Endodermal cell (in vitro differentiated cells): ENCODE data around the gene ZNF599. TPM values are rescaled to one million over a fixed set of nuclear protein-coding genes. Genes with fewer than 3 reads are reported as not detected.

Experiments used
- DNase-seq: peaks from one replicate; pipeline ENCODE4 v3.0.0-alpha.2; 2017
- H3K27ac ChIP-seq: 2 replicates; pipeline ENCODE4 v1.5.1; 2013; ENCODE audit warnings: mild to moderate bottlenecking, low read depth, low read length, moderate library complexity
- H3K27me3 ChIP-seq: 2 replicates; pipeline ENCODE4 v1.6.1; 2013; ENCODE audit warnings: mild to moderate bottlenecking, low read length, moderate library complexity; ENCODE audit not compliant: insufficient read depth, control insufficient read depth, poor library complexity, severe bottlenecking
- H3K36me3 ChIP-seq: 2 replicates; pipeline ENCODE4 v1.7.0; 2013; ENCODE audit warnings: mild to moderate bottlenecking, low read length, moderate library complexity; ENCODE audit not compliant: control insufficient read depth, insufficient read depth
- H3K4me1 ChIP-seq: one replicate; pipeline ENCODE4 v1.7.0; 2013; ENCODE audit warnings: low read length; ENCODE audit not compliant: control insufficient read depth, insufficient read depth
- H3K4me3 ChIP-seq: 2 replicates; pipeline ENCODE4 v1.5.1; 2013; ENCODE audit warnings: mild to moderate bottlenecking, low read length, moderate library complexity
- H3K9ac ChIP-seq: 2 replicates; pipeline ENCODE4 v1.6.1; 2013; ENCODE audit warnings: mild to moderate bottlenecking, low read length, moderate library complexity; ENCODE audit not compliant: poor library complexity, severe bottlenecking; ENCODE audit errors: extremely low read depth
- H3K9me3 ChIP-seq: 2 replicates; pipeline ENCODE4 v1.6.1; 2013; ENCODE audit warnings: mild to moderate bottlenecking, low read length, moderate library complexity; ENCODE audit not compliant: control insufficient read depth
- H3K27ac Mint-ChIP-seq: 2 replicates; pipeline ENCODE4 v1.8.0; 2020; ENCODE audit warnings: mixed read lengths
- H3K27me3 Mint-ChIP-seq: 2 replicates; pipeline ENCODE4 v1.8.0; 2021; ENCODE audit warnings: mild to moderate bottlenecking, mixed read lengths; ENCODE audit not compliant: insufficient read depth
- H3K36me3 Mint-ChIP-seq: 2 replicates; pipeline ENCODE4 v1.8.0; 2020; ENCODE audit warnings: low read depth, mixed read lengths
- H3K4me1 Mint-ChIP-seq: 2 replicates; pipeline ENCODE4 v1.8.0; 2020; ENCODE audit warnings: mixed read lengths
- H3K4me3 Mint-ChIP-seq: 2 replicates; pipeline ENCODE4 v1.8.0; 2020; ENCODE audit warnings: mild to moderate bottlenecking, moderate library complexity, mixed read lengths
- H3K9me3 Mint-ChIP-seq: 2 replicates; pipeline ENCODE4 v1.8.0; 2020; ENCODE audit warnings: mild to moderate bottlenecking, mixed read lengths
- CTCF ChIP-seq: fragments of 200-600 bp; sonication (generic); conservative IDR thresholded peaks from 2 replicates; pipeline ENCODE4 v1.5.0; 2021; ENCODE audit warnings: antibody characterized with exemption, mild to moderate bottlenecking
- WGBS, 2 experiments: methylation state at CpG; one replicate each; pipeline versions ENCODE4 v1.1.5 to v1.1.7; 2013; ENCODE audit warnings: missing lambda C conversion rate in 2 of 2, mixed read lengths in 1 of 2; ENCODE audit not compliant: insufficient coverage in 1 of 2, insufficient read length in 1 of 2; 5-methylcytosine and 5-hydroxymethylcytosine counted together
- total RNA-seq, 2 donors: library from RNA; stranded (reverse); fragmentation: NEBNext Ultra II Directional in 1 of 2; extraction: Animal tissue kit (Norgen Biotek cat#: 25700) in 1 of 2; gene quantifications; 2 replicates in 1 of 2; 3 replicates in 1 of 2; pipeline ENCODE4 v1.2.1, GENCODE V29; 2021

The ZNF599 gene
- total RNA-seq, 2 donors from 2014 or later, result 5.7 to 5.8 TPM

GRCh38 chr19:34767951-34768350 is 5.1 kb downstream of the ZNF599 start:
- peaks cover 18% of the 10 kb centered on the region for H3K9me3 Mint-ChIP-seq
- H3K27ac ChIP-seq, result no peak overlapping the region
- peaks cover 57% of the 10 kb centered on the region for H3K36me3 ChIP-seq
- no peaks in the 10 kb centered on the region for H3K27me3 ChIP-seq
- peaks cover 67% of the 10 kb centered on the region for H3K36me3 Mint-ChIP-seq
- H3K9me3 ChIP-seq, result peaks cover 26% of the 10 kb centered on the region
- H3K4me1 ChIP-seq, result no peaks in the 10 kb centered on the region
- H3K4me1 Mint-ChIP-seq, result peaks cover 3% of the 10 kb centered on the region
- whole genome bisulfite sequencing, 2 experiments, result 92 to 94% methylated on average over 2 to 3 of the region's 3 CpGs
- H3K27me3 Mint-ChIP-seq, result peaks cover 7% of the 10 kb centered on the region
- H3K4me3 Mint-ChIP-seq, result no peak overlapping the region
- H3K27ac Mint-ChIP-seq, result no peak overlapping the region
- no peak for TF ChIP-seq CTCF
- no peak for DNase-seq
- no peak overlapping the region for H3K4me3 ChIP-seq
- H3K9ac ChIP-seq, result no peak overlapping the region

DNA sequence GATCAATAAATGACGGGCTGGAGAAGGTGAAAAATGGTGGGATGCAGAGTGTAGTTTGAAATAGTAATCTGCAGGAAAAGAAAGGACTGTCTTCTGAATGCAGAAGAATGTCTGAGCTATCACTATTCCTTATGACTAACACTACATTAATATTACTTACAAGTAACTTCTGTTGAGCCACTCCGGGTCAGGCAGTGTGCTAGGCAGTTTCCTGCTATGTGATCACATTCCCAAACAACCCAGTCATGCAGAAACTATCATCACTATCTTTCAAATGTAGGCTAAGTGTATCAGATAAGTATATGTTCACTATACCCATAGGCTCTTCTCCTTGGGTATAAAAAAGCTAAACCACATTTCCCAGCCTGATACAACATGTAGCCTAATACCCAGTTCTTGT is 6.6 kb downstream of the ZNF599 start:
- H3K36me3 ChIP-seq, result peaks cover 62% of the 10 kb centered on the region
- H3K36me3 Mint-ChIP-seq, result peaks cover 77% of the 10 kb centered on the region
- H3K27ac ChIP-seq, result no peak overlapping the region
- H3K27me3 Mint-ChIP-seq, result peaks cover 2% of the 10 kb centered on the region
- H3K27me3 ChIP-seq, result no peaks in the 10 kb centered on the region
- H3K4me3 Mint-ChIP-seq, result no peak overlapping the region
- no peak overlapping the region for H3K9ac ChIP-seq
- TF ChIP-seq CTCF, result no peak
- no peak overlapping the region for H3K27ac Mint-ChIP-seq
- H3K9me3 Mint-ChIP-seq, result peaks cover 31% of the 10 kb centered on the region
- H3K4me1 Mint-ChIP-seq, result no peaks in the 10 kb centered on the region
- no peak overlapping the region for H3K4me3 ChIP-seq
- peaks cover 42% of the 10 kb centered on the region for H3K9me3 ChIP-seq
- 65 to 89% methylated on average over 2 of the region's 2 CpGs for WGBS, 2 experiments
- DNase-seq, result no peak
- H3K4me1 ChIP-seq, result no peaks in the 10 kb centered on the region

DNA sequence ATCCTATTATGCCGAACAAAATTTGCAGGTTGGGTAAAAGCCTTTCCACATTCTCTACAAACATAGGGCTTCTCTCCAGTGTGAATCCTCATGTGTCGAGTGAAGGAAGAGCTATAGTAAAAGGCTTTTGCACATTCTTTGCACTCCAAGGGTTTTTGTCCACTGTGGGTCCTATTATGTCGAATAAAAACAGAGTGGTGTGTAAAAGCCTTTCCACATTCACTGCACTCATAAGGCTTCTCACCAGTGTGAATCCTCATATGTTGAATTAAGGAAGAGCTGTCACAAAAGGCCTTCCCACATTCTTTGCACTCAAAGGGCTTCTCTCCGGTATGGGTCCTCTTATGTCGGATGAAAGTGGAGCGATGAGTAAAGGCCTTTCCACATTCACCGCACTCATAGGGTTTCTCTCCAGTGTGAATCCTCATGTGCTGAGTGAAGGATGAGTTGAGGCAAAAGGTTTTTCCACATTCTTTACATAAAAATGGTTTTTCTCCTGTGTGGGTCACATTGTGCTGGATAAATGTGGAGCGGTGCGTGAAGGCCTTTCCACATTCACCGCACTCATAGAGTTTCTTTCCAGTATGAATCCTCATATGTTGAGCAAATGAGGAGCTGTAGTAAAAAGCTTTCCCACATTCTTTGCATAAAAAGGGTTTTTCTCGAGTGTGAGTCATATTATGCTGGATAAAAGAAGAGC is 13.6 kb downstream of the ZNF599 start:
- H3K9ac ChIP-seq, result no peak overlapping the region
- Mint-ChIP-seq H3K36me3 (peaks cover 61% of the 10 kb centered on the region), H3K4me3 (no peak overlapping the region), H3K4me1 (no peaks in the 10 kb centered on the region), H3K9me3 (peaks cover 92% of the 10 kb centered on the region), H3K27ac (no peak overlapping the region), H3K27me3 (peaks cover 2% of the 10 kb centered on the region)
- no peaks in the 10 kb centered on the region for H3K27me3 ChIP-seq
- TF ChIP-seq CTCF, result no peak
- 93 to 94% methylated on average over 3 to 11 of the region's 11 CpGs for WGBS, 2 experiments
- H3K9me3 ChIP-seq, result peaks cover 97% of the 10 kb centered on the region
- peaks cover 19% of the 10 kb centered on the region for H3K36me3 ChIP-seq
- no peak overlapping the region for H3K27ac ChIP-seq
- no peak for DNase-seq
- no peak overlapping the region for H3K4me3 ChIP-seq
- no peaks in the 10 kb centered on the region for H3K4me1 ChIP-seq
